Esophagus muscularis mucosa (tissue), 3 donors: ENCODE data around the gene PSAP.

ENCODE experiments used
- POLR2AphosphoS5 ChIP-seq, 2 donors: sonication (generic); formaldehyde crosslinking; IDR thresholded peaks; one replicate each; pipeline ENCODE4 v1.6.1; 2017; ENCODE audit warnings: antibody characterized with exemption in 2 of 2
- TF ChIP-seq, protein P1 (sequence below), 3 experiments: fragments of 200-600 bp in 2 of 3; fragments of 450-650 bp in 1 of 3; sonication (generic) in 2 of 3; IDR thresholded peaks; one replicate each; pipeline ENCODE4 v1.5.1; 2017 to 2019; ENCODE audit warnings: antibody characterized with exemption in 3 of 3, mild to moderate bottlenecking in 2 of 3, moderate library complexity in 1 of 3

DNA sequence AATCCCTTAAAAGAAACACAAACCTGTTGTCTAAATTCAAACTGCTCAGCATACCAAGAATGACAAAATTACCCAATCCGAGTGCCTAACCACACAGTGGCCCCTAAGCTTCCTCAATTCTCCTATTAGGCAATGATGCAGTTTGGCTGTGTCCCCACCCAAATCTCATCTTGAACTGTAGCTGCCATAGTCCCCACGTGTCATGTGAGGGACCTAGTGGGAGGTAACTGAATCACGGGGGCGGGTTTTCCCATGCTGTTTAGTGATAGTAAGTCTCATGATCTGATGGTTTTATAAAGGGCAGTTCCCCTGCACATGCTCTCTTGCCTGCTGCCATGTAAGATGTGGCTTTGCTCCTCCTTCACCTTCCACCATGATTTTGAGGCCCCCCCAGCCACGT lies 21.9 kb downstream of the PSAP start:
- TF ChIP-seq POLR2AphosphoS5 (IDR thresholded peaks at IDR 0.05), result no peak
- TF ChIP-seq, protein P1, sequence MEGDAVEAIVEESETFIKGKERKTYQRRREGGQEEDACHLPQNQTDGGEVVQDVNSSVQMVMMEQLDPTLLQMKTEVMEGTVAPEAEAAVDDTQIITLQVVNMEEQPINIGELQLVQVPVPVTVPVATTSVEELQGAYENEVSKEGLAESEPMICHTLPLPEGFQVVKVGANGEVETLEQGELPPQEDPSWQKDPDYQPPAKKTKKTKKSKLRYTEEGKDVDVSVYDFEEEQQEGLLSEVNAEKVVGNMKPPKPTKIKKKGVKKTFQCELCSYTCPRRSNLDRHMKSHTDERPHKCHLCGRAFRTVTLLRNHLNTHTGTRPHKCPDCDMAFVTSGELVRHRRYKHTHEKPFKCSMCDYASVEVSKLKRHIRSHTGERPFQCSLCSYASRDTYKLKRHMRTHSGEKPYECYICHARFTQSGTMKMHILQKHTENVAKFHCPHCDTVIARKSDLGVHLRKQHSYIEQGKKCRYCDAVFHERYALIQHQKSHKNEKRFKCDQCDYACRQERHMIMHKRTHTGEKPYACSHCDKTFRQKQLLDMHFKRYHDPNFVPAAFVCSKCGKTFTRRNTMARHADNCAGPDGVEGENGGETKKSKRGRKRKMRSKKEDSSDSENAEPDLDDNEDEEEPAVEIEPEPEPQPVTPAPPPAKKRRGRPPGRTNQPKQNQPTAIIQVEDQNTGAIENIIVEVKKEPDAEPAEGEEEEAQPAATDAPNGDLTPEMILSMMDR (IDR thresholded peaks at IDR 0.05), result no peak
